ENCODE results near the gene SNRNP25. TPM values are rescaled to one million over a fixed set of nuclear protein-coding genes. Genes with fewer than 3 reads are reported as not detected.

SNRNP25 gene
- total and polyA plus RNA-seq, 2 of the 8 experiments (the other 6 are each of a cell fraction or from before 2014, with no cell fraction given) = 53.0 to 58.4 TPM

- Histone ChIP-seq H3K79me1 (ENCODE audit: low read depth, low read length) (no peaks in the 10 kb centered on the region), H2AFZ (ENCODE audit: low read length) (no peak within 1 kb of the TSS), H2BK20ac (ENCODE audit: low read length) (no peak within 1 kb of the TSS), H3K56ac (replicated peaks; ENCODE audit: insufficient read length, low read depth, low read length) (peak within 1 kb of the TSS; percentile 90), H2BK120ac (replicated peaks; ENCODE audit: low read depth, low read length) (no peak within 1 kb of the TSS), H3K14ac (ENCODE audit: insufficient read length) (no peak within 1 kb of the TSS), H4K20me1 (replicated peaks in 1 of 2; ENCODE audit: control insufficient read depth in 1 of 2, insufficient read depth in 2 of 2, low read length in 2 of 2) (peaks cover 0 to 5% of the 10 kb centered on the region in 2 experiments), H4K91ac (replicated peaks; ENCODE audit: insufficient read length, low read length) (peak within 1 kb of the TSS; percentile 61), H2BK15ac (ENCODE audit: low read length) (peak within 1 kb of the TSS; percentile 99; the same call in 1 of the 2 replicates), H3K23me2 (ENCODE audit: low read depth, low read length) (peaks cover 16% of the 10 kb centered on the region; the same call in 1 of the 2 replicates), H3K4me1 (replicated peaks in 1 of 4; ENCODE audit: control insufficient read depth in 3 of 4, insufficient read depth in 4 of 4, low read length in 3 of 4) (peaks cover 6 to 60% (median 41%) of the 10 kb centered on the region in 4 experiments), H3K9me3 (ENCODE audit: insufficient read depth in 2 of 2, low read depth in 1 of 2, low read length in 1 of 2) (no peaks in the 10 kb centered on the region), H3K23ac (ENCODE audit: insufficient read length) (no peak within 1 kb of the TSS), H3K36me3 (ENCODE audit: control insufficient read depth in 2 of 4, insufficient read depth in 4 of 4, low read length in 3 of 4) (peaks cover 0 to 2% (median 0%) of the 10 kb centered on the region in 4 experiments; a peak in 1 of 8 replicates), H3K27me3 (replicated peaks in 1 of 4; ENCODE audit: control insufficient read depth in 3 of 4, extremely low read depth in 1 of 4, insufficient read depth in 3 of 4, low read length in 3 of 4) (peaks cover 0 to 4% (median 3%) of the 10 kb centered on the region in 4 experiments; a peak in 3 of 7 replicates), H2AK5ac (ENCODE audit: low read depth, low read length) (peak within 1 kb of the TSS; percentile 78; the same call in 1 of the 2 replicates), H3K79me2 (ENCODE audit: control insufficient read depth in 1 of 2, insufficient read depth in 2 of 2, low read length in 2 of 2) (no peaks in the 10 kb centered on the region), H3K4ac (replicated peaks; ENCODE audit: insufficient read length, low read depth, low read length) (peak within 1 kb of the TSS; percentile 69), H3K4me3 (ENCODE audit: extremely low read depth in 1 of 4, insufficient read depth in 2 of 4, low read depth in 3 of 4, low read length in 4 of 4) (peak within 1 kb of the TSS; percentile 54 to 78 (median 68)), H3K4me2 (ENCODE audit: insufficient read depth in 1 of 2, low read depth in 2 of 2, low read length in 2 of 2) (peak within 1 kb of the TSS; percentile 92 to 95), H4K5ac (ENCODE audit: insufficient read length, low read depth, low read length) (peak within 1 kb of the TSS; percentile 19), H4K8ac (ENCODE audit: extremely low read depth, insufficient read depth, low read length) (peak within 1 kb of the TSS; percentile 80; the same call in 1 of the 2 replicates), H2BK12ac (ENCODE audit: low read depth, low read length) (peak within 1 kb of the TSS; percentile 87; the same call in 1 of the 2 replicates), H3K18ac (ENCODE audit: extremely low read depth, low read length) (peak within 1 kb of the TSS; percentile 78), H3K9ac (replicated peaks in 1 of 4; ENCODE audit: extremely low read depth in 1 of 4, low read depth in 3 of 4, low read length in 3 of 4) (peak within 1 kb of the TSS in 3 of 4 experiments; percentile 20 to 76 (median 41); a peak in 3 of 7 replicates), H3K27ac (ENCODE audit: low read depth, low read length) (no peak within 1 kb of the TSS), H2BK5ac (ENCODE audit: low read depth, low read length) (peak within 1 kb of the TSS; percentile 66; the same call in 1 of the 2 replicates)
- 5% methylated on average over 38 of the region's 83 CpGs; no CpG with 5 or more reads in 1 of the 2 experiments for WGBS, 2 experiments (ENCODE audit: extremely low coverage in 1 of 2, insufficient coverage in 1 of 2, insufficient read length in 1 of 2, insufficient replicate concordance in 2 of 2, low coverage in 1 of 2, low lambda C conversion rate in 2 of 2, missing lambda C conversion rate in 1 of 2)
- POLR2A ChIA-PET (ENCODE audit: partially characterized antibody) = interaction anchor here (1.1 to 3.2 kb wide), 11 partner anchors 7 to 147 kb away, joined by 3 to 19 read pairs (median 4); partner anchors contain the start of genes POLR3K and SNRNP25
- CTCF ChIA-PET (ENCODE audit: partially characterized antibody) = interaction anchor here (0.6 to 25.7 kb wide), 7 partner anchors 8 to 104 kb away, joined by 3 to 856 read pairs (median 4); partner anchors contain the start of gene RHBDF1
- FAIRE-seq = no peak
- DNase-seq (ENCODE audit: low read depth in 1 of 2, low spot score in 2 of 2) = peak in 1 of 2 experiments; percentile 87
- TF ChIP-seq CBX5 (IDR thresholded peaks at IDR 0.05; ENCODE audit: low read depth, low read length) (no peak), JUN (IDR thresholded peaks at IDR 0.05; ENCODE audit: low read depth, low read length) (no peak), MAX (IDR thresholded peaks at IDR 0.05) (peak; percentile 89), BCL11A (IDR thresholded peaks at IDR 0.05; ENCODE audit: low read depth in 2 of 2, low read length in 2 of 2) (no peak), HDAC2 (IDR thresholded peaks at IDR 0.05; ENCODE audit: borderline replicate concordance in 1 of 2, low read depth in 2 of 2, low read length in 2 of 2) (no peak), KDM4A (IDR thresholded peaks at IDR 0.05; ENCODE audit: low read depth, low read length, severe bottlenecking) (peak; percentile 56), ASH2L (IDR thresholded peaks at IDR 0.05; ENCODE audit: low read length) (peak; percentile 40), NANOG (IDR thresholded peaks at IDR 0.05; ENCODE audit: insufficient read depth, low read depth, low read length, poor library complexity, severe bottlenecking) (no peak)
- TF ChIP-seq, protein P1, sequence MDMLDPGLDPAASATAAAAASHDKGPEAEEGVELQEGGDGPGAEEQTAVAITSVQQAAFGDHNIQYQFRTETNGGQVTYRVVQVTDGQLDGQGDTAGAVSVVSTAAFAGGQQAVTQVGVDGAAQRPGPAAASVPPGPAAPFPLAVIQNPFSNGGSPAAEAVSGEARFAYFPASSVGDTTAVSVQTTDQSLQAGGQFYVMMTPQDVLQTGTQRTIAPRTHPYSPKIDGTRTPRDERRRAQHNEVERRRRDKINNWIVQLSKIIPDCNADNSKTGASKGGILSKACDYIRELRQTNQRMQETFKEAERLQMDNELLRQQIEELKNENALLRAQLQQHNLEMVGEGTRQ (IDR thresholded peaks at IDR 0.05; ENCODE audit: low read length) = 0 out of 2 replicates have a peak, but pooled peaks have one; percentile 9
These were observed 24.3 kb downstream of the SNRNP25 start, which contains the start of gene MPG for GRCh38 chr16:77807-78443. Gene MPG, plus strand, starts transcription at chr16:78225. Its CDS starts 85 bp downstream, at chr16:78310.
